ENCODE data around the gene IGF1R.
A peak's percentile ranks its signal among the peaks of the same experiment; 100 is the strongest.
"Not testable (repeated sequence)": the region's sequence is repeated elsewhere in the genome, so short reads cannot be mapped to it uniquely, and the experiment has no call there.

Gene IGF1R
- 30.1 to 99.7 (median 85.3) reads per million in 3 experiments for total RNA-seq

GRCh38 chr15:98647774-98648653, at the start of gene IGF1R:
Gene IGF1R (plus strand): TSS chr15:98648539. CDS start chr15:98649582, 1,043 bp downstream.
- DNase-seq: peak; percentile 81

- DNase-seq: no peak
Observed at GRCh38 chr15:98599909-98600691, 48.2 kb upstream of the IGF1R start.

GRCh38 chr15:98604983-98605382, 43.4 kb upstream of the IGF1R start:
- no peak for DNase-seq

GRCh38 chr15:98609144-98609852, 39.0 kb upstream of the IGF1R start:
- DNase-seq: no peak

DNA sequence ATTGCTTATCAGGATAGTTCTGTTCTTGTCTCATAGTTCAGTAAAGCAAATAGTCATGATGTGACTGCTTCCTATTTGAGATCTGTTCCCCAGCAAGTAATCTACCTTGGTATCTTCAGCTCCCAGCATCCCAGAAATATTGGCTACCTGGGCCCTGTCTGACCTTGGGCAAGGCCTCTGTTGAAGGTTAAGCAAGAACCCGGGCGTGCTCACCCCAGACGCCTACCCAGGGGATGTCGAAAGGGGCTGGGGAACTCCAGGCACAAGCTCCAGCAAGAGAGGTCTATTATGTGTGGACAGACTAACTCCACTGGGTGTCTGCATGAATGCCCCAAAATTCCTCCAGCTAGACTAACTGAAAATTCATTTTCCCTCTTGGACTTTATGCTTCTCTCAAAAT, 37.3 kb upstream of the IGF1R start:
- DNase-seq: no peak

DNA sequence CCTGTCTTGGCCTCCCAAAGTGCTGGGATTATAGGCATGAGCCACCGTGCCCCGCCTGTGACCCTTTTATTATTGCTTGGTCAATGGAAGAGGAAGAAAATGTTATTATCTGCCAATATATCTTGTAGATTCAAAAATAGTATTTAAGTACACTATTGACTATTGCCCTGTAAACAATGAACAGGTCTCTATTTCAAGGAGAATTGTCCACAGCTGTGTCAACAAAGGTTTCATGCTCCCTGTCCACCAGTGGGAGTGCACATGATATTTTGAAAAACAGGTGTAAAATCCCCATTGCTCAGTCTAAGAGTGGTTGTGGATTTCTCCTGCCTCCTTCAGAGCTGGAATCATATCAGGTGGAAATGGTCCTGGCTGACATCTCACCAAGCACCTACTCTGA, 36.5 kb upstream of the IGF1R start:
- no peak for DNase-seq

DNA sequence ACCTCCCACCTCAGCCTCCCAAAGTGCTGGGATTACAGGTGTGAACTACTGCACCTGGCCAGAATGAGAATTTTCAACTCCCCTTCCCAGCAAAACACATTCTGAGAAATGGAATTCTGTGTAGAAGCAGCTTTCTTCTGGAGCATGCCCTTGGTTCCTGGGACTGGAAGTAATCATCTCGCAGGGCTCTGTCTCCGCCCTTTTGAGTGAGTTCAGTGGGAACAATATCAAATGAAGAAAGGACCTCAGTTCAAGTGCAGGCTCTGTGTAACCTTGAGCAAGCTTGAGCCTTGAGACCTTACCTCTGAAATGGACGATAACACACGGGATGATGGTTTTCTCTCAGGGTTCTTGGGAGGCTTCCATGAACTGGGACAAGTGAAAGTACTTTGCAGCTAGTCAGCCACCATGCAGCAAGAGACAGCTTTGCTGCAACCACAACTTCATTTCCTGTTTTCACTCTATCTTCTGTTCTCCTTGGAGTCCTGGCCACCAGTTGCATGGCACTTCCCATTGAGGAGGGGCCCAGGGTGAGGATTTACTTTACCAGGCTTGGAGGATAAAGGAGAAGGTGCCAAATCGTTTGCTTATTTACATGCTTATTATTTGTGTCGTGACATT, 35.7 kb upstream of the IGF1R start:
- no peak for DNase-seq

GRCh38 chr15:98614681-98615080, 33.7 kb upstream of the IGF1R start:
- no peak for DNase-seq

DNA sequence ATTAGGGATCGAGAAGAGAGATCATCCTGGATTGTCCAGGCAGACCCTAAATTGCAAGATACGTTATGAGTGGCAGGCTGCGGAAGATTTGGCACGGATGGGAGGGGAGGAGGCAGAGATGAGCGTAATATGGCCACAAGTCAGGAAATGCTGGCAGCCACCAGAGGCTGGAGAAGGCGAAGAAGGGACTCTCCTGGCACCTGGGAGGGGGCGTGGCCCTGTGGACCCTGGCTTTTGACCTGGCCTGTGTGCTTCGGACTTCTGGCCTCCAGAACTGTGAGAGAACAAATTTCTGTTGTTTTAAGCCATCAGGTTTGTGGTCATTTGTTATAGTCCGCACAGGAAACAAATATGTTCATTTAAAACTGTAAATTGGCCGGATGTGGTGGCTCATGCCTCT, 31.9 kb upstream of the IGF1R start:
- DNase-seq: no peak

GRCh38 chr15:98617328-98617980, 30.9 kb upstream of the IGF1R start:
- no peak for DNase-seq

GRCh38 chr15:98618576-98618975, 29.8 kb upstream of the IGF1R start:
- not testable (repeated sequence) for DNase-seq

GRCh38 chr15:98620020-98620419, 28.3 kb upstream of the IGF1R start:
- DNase-seq: no peak

DNA sequence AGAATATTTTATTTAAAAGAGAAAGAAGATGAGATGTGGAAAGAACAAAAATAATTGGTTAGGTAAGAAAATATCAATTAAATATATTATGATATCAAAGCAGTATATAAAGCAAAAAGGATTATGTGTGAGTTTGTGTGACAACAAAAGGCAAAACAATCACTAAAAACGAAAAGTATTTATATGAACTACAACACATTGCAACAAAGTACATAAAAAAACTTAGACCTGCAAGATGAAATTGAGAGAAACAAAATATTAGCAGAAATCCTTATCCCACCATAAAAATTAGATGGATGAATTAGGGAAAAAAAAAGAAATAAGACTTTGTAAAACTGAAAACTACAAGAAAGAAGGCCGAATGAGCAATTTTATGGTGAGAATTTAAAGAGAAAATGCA, 27.3 kb upstream of the IGF1R start:
- no peak for DNase-seq

DNA sequence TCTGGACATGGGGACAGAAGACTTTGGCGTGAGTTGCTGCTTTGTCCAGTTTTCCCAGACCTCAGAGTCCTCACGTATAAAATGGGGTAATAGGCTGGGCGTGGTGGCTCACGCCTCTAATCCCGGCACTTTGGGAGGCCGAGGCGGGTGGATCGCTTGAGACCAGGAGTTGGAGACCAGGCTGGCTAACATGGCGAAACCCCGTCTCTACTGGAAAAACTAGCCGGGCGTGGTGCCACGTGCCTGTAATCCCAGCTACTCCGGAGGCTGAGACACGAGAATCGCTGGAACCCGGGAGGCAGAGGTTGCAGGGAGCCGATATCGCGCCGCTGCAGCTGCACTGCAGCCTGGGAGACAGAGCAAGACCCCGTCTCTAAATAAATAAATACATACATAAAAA, 22.7 kb upstream of the IGF1R start:
- DNase-seq: no peak

DNA sequence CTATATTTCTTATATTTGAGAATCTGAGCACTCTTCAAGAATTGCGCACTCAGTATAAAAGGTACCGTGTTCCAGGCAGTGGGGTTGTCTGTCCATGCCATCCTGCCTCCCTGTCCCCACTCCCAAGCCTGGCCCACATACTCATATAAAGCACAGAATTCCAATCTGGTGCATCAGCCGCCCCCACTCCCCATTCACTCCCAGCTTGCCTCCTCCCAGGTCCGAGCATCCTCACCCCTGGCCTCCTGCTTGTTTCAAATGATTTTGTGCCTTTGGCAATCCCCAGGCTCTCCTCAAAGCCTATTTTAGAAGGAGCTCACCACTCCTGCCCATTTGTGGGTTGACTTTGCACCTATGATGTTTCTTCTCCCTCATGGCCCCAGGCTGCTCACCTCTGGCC, 22.2 kb upstream of the IGF1R start:
- DNase-seq: no peak

DNA sequence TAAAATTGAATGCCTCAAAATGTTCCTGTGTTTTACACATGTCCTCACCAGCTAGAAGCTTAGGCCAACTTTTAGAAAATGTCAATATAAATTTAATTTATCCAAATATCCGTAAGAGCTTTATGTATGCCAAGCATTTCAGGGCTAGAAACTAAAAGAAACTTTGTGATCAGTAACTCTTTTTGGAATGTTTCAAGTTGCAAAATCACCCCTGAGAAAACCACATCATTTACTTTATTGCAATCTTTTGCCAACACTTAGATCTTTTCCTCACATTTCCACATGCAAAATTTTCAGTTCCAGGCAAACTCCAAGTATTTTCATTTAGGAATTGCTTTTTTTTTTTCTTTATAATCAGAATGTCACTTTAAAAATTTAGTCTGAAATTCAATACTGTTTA, 20.1 kb upstream of the IGF1R start:
- no peak for DNase-seq

DNA sequence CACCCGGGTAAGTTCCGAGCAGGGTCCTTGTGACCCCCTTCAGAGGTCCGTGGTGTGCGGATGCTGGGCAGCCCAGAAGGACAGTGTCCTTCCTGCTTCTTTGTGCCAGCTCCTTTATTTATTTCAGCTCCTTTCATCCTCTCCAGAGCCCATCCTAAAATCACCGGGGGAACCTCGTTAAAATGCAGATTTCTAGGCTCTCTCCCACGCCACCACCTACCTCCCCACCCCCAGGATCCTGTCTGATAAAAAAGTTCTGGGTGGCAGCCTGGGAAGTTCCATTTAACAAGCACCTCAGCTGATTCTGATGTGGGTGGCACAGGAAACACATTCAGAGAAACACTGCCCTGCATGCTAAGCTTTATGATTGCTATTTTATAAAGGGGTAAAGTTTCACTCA, 12.5 kb upstream of the IGF1R start:
- DNase-seq: no peak

- no peak for DNase-seq
Observed at GRCh38 chr15:98643115-98643514, 5.2 kb upstream of the IGF1R start.

- DNase-seq: no peak
Observed at GRCh38 chr15:98646546-98647025, 1.8 kb upstream of the IGF1R start.

DNA sequence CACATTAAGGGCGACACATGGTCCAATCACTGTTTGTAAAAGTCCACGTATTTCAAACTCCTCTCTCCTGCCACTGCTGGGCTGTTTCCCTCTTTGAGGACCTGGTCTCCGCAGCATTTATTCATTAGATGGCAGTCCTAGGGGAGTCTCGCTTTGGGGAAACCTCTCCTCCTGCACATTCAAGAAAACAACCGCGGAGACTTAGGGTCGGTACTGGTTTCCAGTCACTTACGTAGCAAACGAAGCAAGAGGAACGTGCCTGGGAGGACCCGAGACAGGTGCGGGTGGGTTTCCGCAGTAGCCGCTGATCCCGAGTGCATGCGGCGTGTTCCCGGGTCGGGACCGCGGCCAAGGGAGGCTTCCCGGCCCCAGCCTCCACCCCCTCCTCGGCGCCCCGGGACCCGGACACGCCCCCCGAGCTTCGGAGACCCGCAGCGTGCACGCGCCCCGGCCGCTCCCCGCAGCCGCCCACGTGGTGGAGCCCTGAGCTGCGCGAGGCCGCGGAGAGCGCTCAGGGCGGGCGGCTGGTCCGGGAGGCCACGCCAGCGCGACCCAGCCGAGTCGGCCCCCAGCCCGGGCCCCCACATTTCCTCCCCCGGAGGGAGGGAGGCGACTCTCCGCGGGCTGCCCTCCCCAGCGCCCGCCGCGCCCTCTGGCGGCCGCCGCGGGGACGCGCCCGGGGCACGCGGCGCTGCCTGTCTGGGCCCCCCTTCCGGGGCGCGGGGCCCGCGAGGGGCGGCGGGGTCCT, 1.1 kb upstream of the IGF1R start:
- DNase-seq: peak; percentile 62
